ENCODE data around the gene DYNC1H1. TPM values are rescaled to one million over a fixed set of nuclear protein-coding genes. Genes with fewer than 3 reads are reported as not detected.

DYNC1H1 gene
- total RNA-seq, 6 donors from 2014 or later = 352 to 556 (median 447) TPM

- no peak overlapping the region for H3K27ac ChIP-seq
- ATAC-seq (ENCODE audit: low FRiP score in 2 of 2) (no peak), DNase-seq (peak in 1 of 2 donors; percentile 27)
- WGBS, 2 donors = 98% methylated on average over 10 of the region's 10 CpGs
- H3K4me3 ChIP-seq = no peak overlapping the region
- H3K27me3 ChIP-seq = no peaks in the 10 kb centered on the region
- TF ChIP-seq POLR2A (IDR thresholded peaks at IDR 0.05) (no peak), EP300 (IDR thresholded peaks at IDR 0.05) (no peak)
- no peaks in the 10 kb centered on the region for H3K4me1 ChIP-seq
- H3K9me3 ChIP-seq = no peaks in the 10 kb centered on the region
- peaks cover 74 to 100% (median 99%) of the 10 kb centered on the region in 4 donors for H3K36me3 ChIP-seq
These were observed 49.4 kb downstream of the DYNC1H1 start for GRCh38 chr14:102013669-102014200.

DNA sequence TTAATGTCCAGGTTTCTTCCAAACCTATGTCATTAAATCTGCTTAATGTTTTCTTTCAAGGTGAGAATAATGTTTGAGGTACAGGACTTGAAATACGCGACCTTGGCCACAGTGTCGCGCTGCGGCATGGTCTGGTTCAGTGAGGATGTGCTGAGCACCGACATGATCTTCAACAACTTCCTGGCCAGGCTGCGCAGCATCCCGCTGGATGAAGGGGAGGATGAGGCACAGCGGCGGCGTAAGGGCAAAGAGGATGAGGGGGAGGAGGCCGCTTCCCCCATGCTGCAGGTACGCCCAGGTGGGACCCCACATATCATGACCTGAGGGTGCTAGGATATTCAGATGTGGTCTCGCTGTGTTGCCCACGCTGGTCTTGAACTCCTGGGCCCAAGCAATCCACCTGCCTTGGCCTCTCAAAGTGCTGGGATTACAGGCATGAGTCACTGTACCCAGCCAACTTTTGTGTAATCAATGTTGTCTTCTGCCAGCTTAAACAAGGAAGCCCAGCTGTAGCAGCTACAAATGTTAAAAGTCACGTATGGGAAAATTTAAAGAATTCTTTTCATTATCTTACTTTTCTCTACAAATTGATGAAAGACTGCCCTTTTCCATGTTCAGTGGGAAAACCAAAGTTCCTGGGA lies 50.8 kb downstream of the DYNC1H1 start:
- H3K4me1 ChIP-seq = no peaks in the 10 kb centered on the region
- H3K27me3 ChIP-seq = no peaks in the 10 kb centered on the region
- peaks cover 65 to 100% (median 99%) of the 10 kb centered on the region in 4 donors for H3K36me3 ChIP-seq
- ATAC-seq (ENCODE audit: low FRiP score in 2 of 2) (no peak), DNase-seq (peak in 1 of 2 donors; percentile 32)
- no peak overlapping the region for H3K27ac ChIP-seq
- WGBS, 2 donors = 94 to 96% methylated on average over 15 to 16 of the region's 16 CpGs
- TF ChIP-seq CTCF (IDR thresholded peaks at IDR 0.05) (no peak), EP300 (IDR thresholded peaks at IDR 0.05) (no peak), POLR2A (IDR thresholded peaks at IDR 0.05) (no peak), POLR2AphosphoS5 (IDR thresholded peaks at IDR 0.05) (no peak)
- no peak overlapping the region for H3K4me3 ChIP-seq
- H3K9me3 ChIP-seq = no peaks in the 10 kb centered on the region

GRCh38 chr14:102015771-102016170 lies 51.4 kb downstream of the DYNC1H1 start:
- TF ChIP-seq CTCF (IDR thresholded peaks at IDR 0.05) (no peak), POLR2A (IDR thresholded peaks at IDR 0.05) (no peak), POLR2AphosphoS5 (IDR thresholded peaks at IDR 0.05) (no peak), EP300 (IDR thresholded peaks at IDR 0.05) (no peak)
- no peak for ATAC-seq (ENCODE audit: low FRiP score in 2 of 2)
- peak in 1 of 2 donors; percentile 56 for DNase-seq

DNA sequence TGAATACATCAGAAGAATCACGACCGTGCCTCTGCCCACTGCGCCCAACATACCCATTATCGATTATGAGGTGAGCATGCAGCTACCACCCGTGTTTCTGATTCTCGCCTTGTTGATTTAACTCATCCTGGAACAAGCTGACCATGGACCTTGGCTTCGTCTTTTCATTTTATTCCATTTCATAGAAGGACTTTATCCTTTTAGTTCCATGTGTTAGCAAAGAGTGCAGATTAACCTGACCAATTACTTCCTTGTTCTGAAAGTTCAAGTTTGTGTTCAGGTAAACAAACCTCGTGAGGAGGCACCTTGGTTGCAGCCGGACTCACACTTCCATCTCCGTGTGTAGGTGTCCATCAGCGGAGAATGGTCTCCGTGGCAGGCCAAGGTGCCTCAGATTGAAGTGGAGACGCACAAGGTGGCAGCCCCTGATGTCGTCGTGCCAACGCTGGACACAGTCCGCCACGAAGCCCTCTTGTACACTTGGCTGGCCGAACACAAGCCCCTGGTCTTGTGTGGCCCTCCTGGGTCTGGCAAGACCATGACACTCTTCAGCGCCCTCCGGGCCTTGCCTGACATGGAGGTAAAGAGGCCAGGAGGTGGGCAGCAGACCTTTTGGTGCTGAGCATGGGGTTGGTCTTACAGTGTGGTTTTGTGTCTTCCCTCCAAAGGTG lies 52.2 kb downstream of the DYNC1H1 start:
- Histone ChIP-seq H3K4me1 (no peaks in the 10 kb centered on the region), H3K27me3 (no peaks in the 10 kb centered on the region), H3K4me3 (no peak overlapping the region), H3K36me3 (peaks cover 71 to 100% (median 99%) of the 10 kb centered on the region in 4 donors), H3K27ac (no peak overlapping the region), H3K9me3 (no peaks in the 10 kb centered on the region)
- DNase-seq (peak in 1 of 2 donors; percentile 59), ATAC-seq (ENCODE audit: low FRiP score in 2 of 2) (peak in 1 of 2 donors; percentile 27)
- WGBS, 2 donors = 96% methylated on average over 21 of the region's 21 CpGs
- TF ChIP-seq POLR2A (IDR thresholded peaks at IDR 0.05) (no peak), EP300 (IDR thresholded peaks at IDR 0.05) (no peak), CTCF (IDR thresholded peaks at IDR 0.05) (no peak), POLR2AphosphoS5 (IDR thresholded peaks at IDR 0.05) (no peak)

More at GRCh38 chr14:102015771-102016170, 51.4 kb downstream of the DYNC1H1 start:
- no peaks in the 10 kb centered on the region for H3K9me3 ChIP-seq
- no peak overlapping the region for H3K27ac ChIP-seq
- H3K27me3 ChIP-seq = no peaks in the 10 kb centered on the region
- WGBS, 2 donors = 97% methylated on average over 14 to 19 of the region's 19 CpGs
- H3K4me1 ChIP-seq = no peaks in the 10 kb centered on the region
- no peak overlapping the region for H3K4me3 ChIP-seq
- H3K36me3 ChIP-seq = peaks cover 70 to 100% (median 99%) of the 10 kb centered on the region in 4 donors

DNA sequence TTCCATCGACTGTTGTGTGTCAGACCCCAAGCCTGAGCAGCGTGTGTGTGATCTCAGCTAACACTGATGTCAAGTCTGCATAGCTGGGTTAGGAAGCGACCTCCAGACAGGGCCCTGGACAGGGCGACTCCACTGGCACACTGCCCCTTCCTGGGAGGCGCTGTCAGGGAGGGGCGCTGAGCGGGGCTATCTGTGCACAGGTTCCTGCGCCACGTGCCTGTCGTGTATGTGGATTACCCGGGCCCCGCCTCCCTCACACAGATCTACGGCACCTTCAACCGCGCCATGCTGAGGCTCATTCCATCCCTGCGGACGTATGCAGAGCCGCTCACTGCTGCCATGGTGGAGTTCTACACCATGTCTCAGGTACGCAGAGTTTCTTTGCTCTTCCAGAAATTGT lies 53.9 kb downstream of the DYNC1H1 start:
- Histone ChIP-seq H3K27me3 (no peaks in the 10 kb centered on the region), H3K27ac (no peak overlapping the region), H3K9me3 (no peaks in the 10 kb centered on the region), H3K36me3 (peaks cover 60 to 100% (median 99%) of the 10 kb centered on the region in 4 donors), H3K4me3 (no peak overlapping the region), H3K4me1 (no peaks in the 10 kb centered on the region)
- 94 to 97% methylated on average over 12 to 19 of the region's 19 CpGs for WGBS, 2 donors
- DNase-seq (peak in 1 of 2 donors; percentile 61), ATAC-seq (ENCODE audit: low FRiP score in 2 of 2) (peak in 1 of 2 donors; percentile 7)
- TF ChIP-seq EP300 (IDR thresholded peaks at IDR 0.05) (no peak), CTCF (IDR thresholded peaks at IDR 0.05) (no peak), POLR2A (IDR thresholded peaks at IDR 0.05) (no peak), POLR2AphosphoS5 (IDR thresholded peaks at IDR 0.05) (no peak)
